ENCODE data around the gene NRP2.

- TF ChIP-seq CTCF (IDR thresholded peaks at IDR 0.05; ENCODE audit: borderline replicate concordance, extremely low read depth, low read length, poor library complexity, severe bottlenecking), result no peak
- no peak for TF ChIP-seq EZH2 (IDR thresholded peaks at IDR 0.05; ENCODE audit: borderline replicate concordance, low read depth, low read length, severe bottlenecking)
These were observed 124.9 kb downstream of the NRP2 start for GRCh38 chr2:205807229-205807628.
